B cell (primary cell): ENCODE data around the gene APOOL.

Experiments
- EZH2 ChIP-seq: IDR thresholded peaks from 2 replicates; pipeline ENCODE4 v1.6.1; 2012; ENCODE audit warnings: borderline replicate concordance, low read depth, mild to moderate bottlenecking, moderate library complexity, low read length; ENCODE audit not compliant: insufficient read depth, poor library complexity, severe bottlenecking
- TF ChIP-seq, protein P1 (sequence below): fragments of 200-600 bp; IDR thresholded peaks from one replicate; pipeline ENCODE4 v1.8.0; 2022; ENCODE audit warnings: antibody characterized with exemption, mild to moderate bottlenecking

DNA sequence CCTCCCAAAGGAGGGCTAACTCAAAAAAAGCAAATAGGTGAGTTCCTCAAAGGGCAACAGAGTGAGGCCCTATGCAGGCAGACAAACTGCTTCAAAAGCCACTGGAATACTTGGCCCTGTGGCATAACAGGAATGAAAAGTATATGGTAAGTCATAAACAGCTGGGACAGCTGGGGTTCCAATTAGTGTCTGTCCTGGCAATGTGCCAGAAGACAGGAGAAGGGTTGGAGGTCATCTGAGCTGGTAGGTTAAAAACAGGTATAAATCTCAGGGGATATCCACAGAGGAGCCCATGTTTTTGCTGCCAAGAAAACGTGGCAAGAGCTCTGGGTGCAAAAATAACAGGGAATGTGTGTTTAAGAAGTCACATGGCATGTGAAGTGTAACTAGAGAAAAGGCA, 111.6 kb downstream of the APOOL start:
- TF ChIP-seq EZH2, result no peak
- TF ChIP-seq, protein P1, sequence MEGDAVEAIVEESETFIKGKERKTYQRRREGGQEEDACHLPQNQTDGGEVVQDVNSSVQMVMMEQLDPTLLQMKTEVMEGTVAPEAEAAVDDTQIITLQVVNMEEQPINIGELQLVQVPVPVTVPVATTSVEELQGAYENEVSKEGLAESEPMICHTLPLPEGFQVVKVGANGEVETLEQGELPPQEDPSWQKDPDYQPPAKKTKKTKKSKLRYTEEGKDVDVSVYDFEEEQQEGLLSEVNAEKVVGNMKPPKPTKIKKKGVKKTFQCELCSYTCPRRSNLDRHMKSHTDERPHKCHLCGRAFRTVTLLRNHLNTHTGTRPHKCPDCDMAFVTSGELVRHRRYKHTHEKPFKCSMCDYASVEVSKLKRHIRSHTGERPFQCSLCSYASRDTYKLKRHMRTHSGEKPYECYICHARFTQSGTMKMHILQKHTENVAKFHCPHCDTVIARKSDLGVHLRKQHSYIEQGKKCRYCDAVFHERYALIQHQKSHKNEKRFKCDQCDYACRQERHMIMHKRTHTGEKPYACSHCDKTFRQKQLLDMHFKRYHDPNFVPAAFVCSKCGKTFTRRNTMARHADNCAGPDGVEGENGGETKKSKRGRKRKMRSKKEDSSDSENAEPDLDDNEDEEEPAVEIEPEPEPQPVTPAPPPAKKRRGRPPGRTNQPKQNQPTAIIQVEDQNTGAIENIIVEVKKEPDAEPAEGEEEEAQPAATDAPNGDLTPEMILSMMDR, result no peak
